ENCODE measurements around the gene EPM2A. TPM values are rescaled to one million over a fixed set of nuclear protein-coding genes. Genes with fewer than 3 reads are reported as not detected.

Gene EPM2A
- total RNA-seq, 1 experiment from 2014 or later = 6.4 TPM

- Histone ChIP-seq H4K20me1 (ENCODE audit: insufficient read depth) (no peaks in the 10 kb centered on the region), H2AFZ (ENCODE audit: low read depth, low read length, poor library complexity, severe bottlenecking) (no peak overlapping the region), H3K9me3 (ENCODE audit: control insufficient read depth in 1 of 2, insufficient read depth in 1 of 2, low read depth in 1 of 2, low read length in 2 of 2) (no peaks in the 10 kb centered on the region), H3K4me3 (replicated peaks in 1 of 2; ENCODE audit: low read depth in 1 of 2, low read length in 2 of 2) (peak overlapping the region; percentile 59 to 69), H3K4me2 (ENCODE audit: low read length) (peak overlapping the region; percentile 97), H3K27ac (ENCODE audit: low read depth, low read length) (no peak overlapping the region; the same call in 1 of the 2 replicates), H3K9ac (ENCODE audit: low read length) (peak overlapping the region; percentile 89), H3K9me2 (ENCODE audit: insufficient read depth) (no peaks in the 10 kb centered on the region), H3K27me3 (ENCODE audit: insufficient read depth, low read length) (no peaks in the 10 kb centered on the region), H3K4me1 (ENCODE audit: control insufficient read depth in 1 of 2, insufficient read depth in 2 of 2, low read length in 2 of 2) (peaks cover 10 to 22% of the 10 kb centered on the region in 2 experiments), H3K79me2 (ENCODE audit: insufficient read depth, low read length) (no peaks in the 10 kb centered on the region), H3K36me3 (ENCODE audit: control insufficient read depth in 1 of 2, insufficient read depth in 2 of 2, low read length in 2 of 2) (no peaks in the 10 kb centered on the region)
- ChIA-PET CTCF (no interaction called here), RAD21 (ENCODE audit: low non-redundant PET in 1 of 2, low total read pairs in 2 of 2, uncharacterized antibody in 2 of 2, unreplicated experiment in 2 of 2) (no interaction called here), POLR2A (no interaction called here)
- DNase-seq (ENCODE audit: low read depth, low spot score) (no peak), ATAC-seq (no peak)
- no TSS peak for BruUV-seq (replicated peaks)
- intact Hi-C loops (cut with micrococcal nuclease) = loop anchor here (2.0 to 10.0 kb wide), 2 partner anchors 79 to 231 kb away; partner anchors contain the start of gene SHPRH
- TF ChIP-seq EZH2phosphoT487 (IDR thresholded peaks at IDR 0.05; ENCODE audit: borderline replicate concordance) (no peak), EGR1 (IDR thresholded peaks at IDR 0.05; ENCODE audit: low read depth) (no peak), CEBPB (IDR thresholded peaks at IDR 0.05; ENCODE audit: low read depth) (no peak), YY1 (IDR thresholded peaks at IDR 0.05; ENCODE audit: extremely low read depth, insufficient replicate concordance, low read depth, low read length) (no peak), FOSL1 (IDR thresholded peaks at IDR 0.05; ENCODE audit: low read depth) (no peak), REST (IDR thresholded peaks at IDR 0.05; ENCODE audit: low read depth) (no peak), ZBTB33 (IDR thresholded peaks at IDR 0.05; ENCODE audit: extremely low read depth, insufficient replicate concordance, low read length) (no peak), ZFX (IDR thresholded peaks at IDR 0.05) (no peak), SP1 (IDR thresholded peaks at IDR 0.05; ENCODE audit: low read depth) (no peak), ZNF274 (IDR thresholded peaks at IDR 0.05; ENCODE audit: low read depth, low read length) (no peak), ELF1 (IDR thresholded peaks at IDR 0.05; ENCODE audit: borderline replicate concordance, low read depth) (no peak), EZH2 (IDR thresholded peaks at IDR 0.05) (no peak), JUND (IDR thresholded peaks at IDR 0.05) (no peak), CBX3 (IDR thresholded peaks at IDR 0.05; ENCODE audit: low read depth) (no peak), TCF7L2 (IDR thresholded peaks at IDR 0.05; ENCODE audit: borderline replicate concordance, extremely low read depth, insufficient read depth, insufficient read length) (no peak)
These were observed 1.5 kb downstream of the EPM2A start for GRCh38 chr6:145733810-145734209.
